OCI-LY1 (cell line): ENCODE data around the gene CHAD.

Experiments
- CTCF ChIP-seq: fragments of 200-600 bp; sonication (generic), shearing (Covaris generic); IDR thresholded peaks from 2 replicates; pipeline ENCODE4 v1.5.1; 2017; ENCODE audit warnings: mild to moderate bottlenecking, antibody characterized with exemption, low read length, moderate library complexity, mixed read lengths
- EZH2 ChIP-seq: fragments of 200-600 bp; sonication (generic), shearing (Covaris generic); IDR thresholded peaks from 2 replicates; pipeline ENCODE4 v1.8.0; 2017; ENCODE audit warnings: borderline replicate concordance, mixed run types, mild to moderate bottlenecking, antibody characterized with exemption, low read length, moderate library complexity, mixed read lengths

- no peak for TF ChIP-seq CTCF
- no peak for TF ChIP-seq EZH2
Measured at GRCh38 chr17:50424246-50424995, 44.3 kb downstream of the CHAD start.
